GM19193 (cell line): Measurements from ENCODE around the gene GLP2R.

ENCODE experiments used
- POLR2A ChIP-seq: IDR thresholded peaks from 4 replicates; pipeline ENCODE4 v1.6.1; 2011; ENCODE audit not compliant: insufficient read depth, insufficient read length; ENCODE audit errors: extremely low read depth

Gene GLP2R

GRCh38 chr17:9825641-9826150 lies at the start of gene GLP2R:
Gene GLP2R (plus strand): TSS chr17:9825924. CDS start chr17:9826064, 140 bp downstream.
- no peak for TF ChIP-seq POLR2A

- TF ChIP-seq POLR2A, result no peak
These were observed 48.8 kb upstream of the GLP2R start for GRCh38 chr17:9776911-9777310.

GRCh38 chr17:9780552-9780951 lies 45.2 kb upstream of the GLP2R start:
- TF ChIP-seq POLR2A, result no peak

GRCh38 chr17:9783050-9783449 lies 42.7 kb upstream of the GLP2R start:
- TF ChIP-seq POLR2A, result no peak

GRCh38 chr17:9784544-9784943 lies 41.2 kb upstream of the GLP2R start:
- TF ChIP-seq POLR2A, result no peak

- TF ChIP-seq POLR2A, result no peak
These were observed 37.1 kb upstream of the GLP2R start for GRCh38 chr17:9788601-9789000.

- no peak for TF ChIP-seq POLR2A
These were observed 35.4 kb upstream of the GLP2R start for GRCh38 chr17:9790316-9790715.

- TF ChIP-seq POLR2A, result no peak
These were observed 34.5 kb upstream of the GLP2R start, which contains the start of gene DHRS7C for GRCh38 chr17:9790889-9791876. Gene DHRS7C (minus strand): TSS chr17:9791592. CDS start chr17:9791284, 308 bp downstream.

GRCh38 chr17:9792181-9792840 lies 33.4 kb upstream of the GLP2R start:
- TF ChIP-seq POLR2A, result no peak

GRCh38 chr17:9798008-9798407 lies 27.7 kb upstream of the GLP2R start:
- no peak for TF ChIP-seq POLR2A

GRCh38 chr17:9798724-9799123 lies 27.0 kb upstream of the GLP2R start:
- TF ChIP-seq POLR2A, result no peak

GRCh38 chr17:9801505-9801904 lies 24.2 kb upstream of the GLP2R start:
- TF ChIP-seq POLR2A, result no peak

- TF ChIP-seq POLR2A, result no peak
These were observed 23.4 kb upstream of the GLP2R start for GRCh38 chr17:9802294-9802693.

- no peak for TF ChIP-seq POLR2A
These were observed 23.0 kb upstream of the GLP2R start for GRCh38 chr17:9802697-9803096.

- TF ChIP-seq POLR2A, result no peak
These were observed 20.0 kb upstream of the GLP2R start for GRCh38 chr17:9805769-9806168.

GRCh38 chr17:9806699-9807098 lies 19.0 kb upstream of the GLP2R start:
- no peak for TF ChIP-seq POLR2A

- TF ChIP-seq POLR2A, result no peak
These were observed 16.3 kb upstream of the GLP2R start for GRCh38 chr17:9809409-9809808.
